GM19452 (cell line): ENCODE data around the gene C19orf47.
A peak's percentile ranks its signal among the peaks of the same experiment; 100 is the strongest.

Experiments used
- ATAC-seq: cut with Tn5 transposase; IDR thresholded peaks from one replicate; pipeline ENCODE4 v1.9.1; 2021; ENCODE audit not compliant: unreplicated experiment

C19orf47 gene

GRCh38 chr19:40320558-40320935, 27.6 kb downstream of the C19orf47 start:
- no peak for ATAC-seq

GRCh38 chr19:40317338-40317737, 30.9 kb downstream of the C19orf47 start:
- ATAC-seq = no peak

- no peak for ATAC-seq
Observed at GRCh38 chr19:40315812-40316470, 32.3 kb downstream of the C19orf47 start.

GRCh38 chr19:40314656-40315055, 33.5 kb downstream of the C19orf47 start:
- no peak for ATAC-seq

- no peak for ATAC-seq
Observed at GRCh38 chr19:40313229-40313983, 34.8 kb downstream of the C19orf47 start.

GRCh38 chr19:40312533-40312932, 35.7 kb downstream of the C19orf47 start:
- ATAC-seq = no peak

GRCh38 chr19:40309666-40310065, 38.5 kb downstream of the C19orf47 start:
- ATAC-seq = no peak

GRCh38 chr19:40305403-40305802, 42.8 kb downstream of the C19orf47 start:
- no peak for ATAC-seq

GRCh38 chr19:40304306-40304705, 43.9 kb downstream of the C19orf47 start:
- ATAC-seq = no peak

- no peak for ATAC-seq
Observed at GRCh38 chr19:40303765-40304164, 44.4 kb downstream of the C19orf47 start.

GRCh38 chr19:40302224-40303011, 45.8 kb downstream of the C19orf47 start:
- ATAC-seq = no peak

GRCh38 chr19:40300668-40301067, 47.5 kb downstream of the C19orf47 start:
- ATAC-seq = no peak

- ATAC-seq = no peak
Observed at GRCh38 chr19:40298026-40298425, 50.2 kb downstream of the C19orf47 start.

GRCh38 chr19:40294560-40294959, 53.6 kb downstream of the C19orf47 start:
- no peak for ATAC-seq

- no peak for ATAC-seq
Observed at GRCh38 chr19:40286971-40287421, 61.2 kb downstream of the C19orf47 start.

- no peak for ATAC-seq
Observed at GRCh38 chr19:40286235-40286970, 61.8 kb downstream of the C19orf47 start.

GRCh38 chr19:40285353-40286234, 62.6 kb downstream of the C19orf47 start:
- ATAC-seq = peak; percentile 85

GRCh38 chr19:40284501-40285352, 63.5 kb downstream of the C19orf47 start, which contains the start of gene AKT2:
AKT2 (minus strand) TSS chr19:40285345; CDS start chr19:40265267, 20,078 bp downstream.
- ATAC-seq = peak; percentile 10

- ATAC-seq = no peak
Observed at GRCh38 chr19:40284251-40284500, 64.0 kb downstream of the C19orf47 start.
